HG03095 (cell line): ENCODE results near the gene ZFAND2B.
A peak's percentile ranks its signal among the peaks of the same experiment; 100 is the strongest.
"Not testable (repeated sequence)": the region's sequence is repeated elsewhere in the genome, so short reads cannot be mapped to it uniquely, and the experiment has no call there.

Source experiments
- ATAC-seq: cut with Tn5 transposase; IDR thresholded peaks from one replicate; pipeline ENCODE4 v1.9.1; 2021; ENCODE audit warnings: moderate library complexity; ENCODE audit not compliant: unreplicated experiment

The ZFAND2B gene

DNA sequence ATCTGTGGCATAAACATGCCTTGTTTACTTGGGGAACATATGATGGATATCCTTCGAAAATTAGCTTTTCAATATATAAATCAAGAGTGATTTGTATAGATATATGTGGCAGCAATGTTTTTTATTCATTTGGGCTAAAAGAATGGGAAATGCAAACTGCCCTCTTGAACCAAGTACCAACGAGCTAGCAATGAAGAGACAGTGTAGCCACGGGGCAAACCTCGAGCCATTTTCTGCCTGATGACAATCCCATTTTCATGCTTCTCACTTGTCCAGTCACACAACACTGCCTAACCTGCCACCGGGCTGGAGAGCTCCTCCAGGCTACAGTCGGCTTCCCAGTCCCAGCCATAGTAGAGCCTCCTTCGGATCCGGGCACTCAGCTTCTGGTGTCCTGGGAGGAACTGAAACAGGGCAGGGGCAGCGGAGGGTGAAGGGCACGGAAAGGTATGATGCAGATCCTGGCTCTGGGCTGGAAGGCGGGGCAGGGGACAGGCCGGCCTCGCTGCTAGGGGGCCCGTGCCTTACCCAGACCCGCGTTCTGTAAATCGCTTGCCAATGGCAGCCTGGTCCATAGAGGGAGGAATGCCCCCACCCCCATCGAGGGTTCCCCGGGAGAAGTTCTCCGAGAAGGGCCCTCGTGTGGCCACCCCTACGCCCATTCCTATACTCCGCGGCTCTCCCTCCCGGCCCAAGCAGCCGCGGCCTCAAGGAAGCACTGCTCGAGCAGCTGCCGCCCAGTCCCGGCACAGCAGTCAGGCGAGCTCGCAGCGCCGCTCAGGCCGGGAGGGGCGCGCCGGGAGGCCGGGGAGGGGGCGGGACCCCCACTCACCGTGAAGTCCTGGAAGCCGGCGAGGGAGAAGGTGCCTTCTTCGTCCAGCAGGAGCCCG lies 30.4 kb upstream of the ZFAND2B start:
- ATAC-seq, result peak; percentile 19

- ATAC-seq, result peak; percentile 63
Measured at GRCh38 chr2:219176818-219177551, 29.6 kb upstream of the ZFAND2B start, which contains the start of gene CNPPD1. Gene CNPPD1 (minus strand): TSS chr2:219176925. CDS start chr2:219176828, 97 bp downstream.

DNA sequence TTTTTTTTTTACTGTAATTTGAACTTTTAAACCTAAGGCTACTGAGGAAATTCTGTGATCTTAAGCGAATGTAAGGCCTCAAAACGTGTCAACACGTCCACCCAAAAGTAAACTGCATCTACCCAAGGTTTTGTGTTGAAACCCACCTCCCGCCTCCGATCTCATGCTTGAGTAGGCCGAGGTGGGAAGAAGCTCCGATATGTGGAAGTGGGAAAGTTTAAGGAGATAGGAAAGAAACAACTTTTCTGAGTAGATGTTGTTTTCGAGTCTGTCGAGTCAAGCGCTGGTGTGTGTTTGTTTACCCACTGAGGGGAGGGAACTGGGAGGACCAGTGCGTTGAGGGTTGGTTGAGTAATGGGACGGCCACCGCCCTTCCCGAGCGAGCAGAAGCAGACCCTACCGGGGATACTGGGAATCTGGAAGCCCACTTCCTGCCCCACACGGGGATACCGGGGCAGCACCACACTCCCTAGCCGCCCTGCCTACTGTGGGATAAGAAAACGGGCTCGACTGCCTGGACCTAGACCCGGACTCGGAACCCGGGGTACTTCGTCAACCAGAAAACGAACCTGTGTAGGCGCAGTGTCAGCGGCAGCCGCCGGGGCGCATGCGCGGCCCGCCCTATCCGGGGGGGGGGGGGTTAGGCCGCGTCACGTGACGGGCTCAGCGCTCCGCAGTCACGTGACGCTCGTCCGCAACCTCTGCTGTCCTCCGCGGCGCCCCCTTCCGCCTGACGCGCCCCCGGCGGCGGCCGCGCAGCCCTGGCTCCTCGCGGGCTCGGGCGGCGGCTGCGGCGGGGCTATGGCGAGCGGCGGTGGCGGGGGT lies 28.8 kb upstream of the ZFAND2B start, which contains the start of gene RETREG2:
Gene RETREG2, plus strand, starts transcription at position 724 of the 825 bp plus-strand sequence. Its CDS starts 78 bp downstream, at position 802.
- ATAC-seq, result peak; percentile 37

DNA sequence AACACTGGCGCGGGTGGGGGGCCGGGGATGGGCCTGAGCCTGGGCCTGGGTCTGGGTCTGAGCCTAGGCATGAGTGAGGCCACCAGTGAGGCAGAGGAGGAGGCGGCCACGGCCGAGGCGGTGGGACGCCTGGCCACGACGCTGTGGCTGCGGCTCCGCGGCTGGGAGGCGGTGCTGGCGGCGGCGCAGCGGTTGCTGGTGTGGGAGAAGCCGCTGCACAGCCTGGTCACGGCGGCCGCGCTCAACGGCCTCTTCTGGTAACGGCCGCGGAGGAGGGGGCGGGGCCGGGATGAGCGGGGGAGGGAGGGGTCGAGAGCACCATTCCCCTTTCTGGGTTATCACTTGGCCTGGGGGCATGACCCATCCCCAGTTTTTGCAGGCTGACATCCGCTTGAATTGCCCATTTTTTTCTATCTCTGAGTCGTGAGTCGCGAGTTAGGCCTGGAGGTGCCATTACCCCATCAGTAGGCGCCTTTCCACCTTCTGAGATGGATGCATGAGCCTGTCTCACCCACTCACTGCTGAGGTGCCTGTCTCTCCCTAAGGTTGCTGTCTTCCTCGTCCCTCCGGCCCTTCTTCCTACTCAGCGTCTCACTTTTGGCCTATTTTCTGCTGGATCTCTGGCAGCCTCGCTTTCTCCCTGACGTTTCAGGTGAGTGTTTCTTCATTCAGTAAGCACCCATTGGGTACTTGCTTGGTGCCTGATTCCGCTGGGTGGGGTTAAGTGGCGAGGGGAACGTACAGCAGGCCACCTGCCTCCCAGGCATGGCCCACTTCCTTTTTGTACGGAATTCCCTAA lies 28.0 kb upstream of the ZFAND2B start:
- ATAC-seq, result peak; percentile 17

GRCh38 chr2:219179601-219180465 lies 26.7 kb upstream of the ZFAND2B start:
- no peak for ATAC-seq

- ATAC-seq, result no peak
Measured at GRCh38 chr2:219180961-219181360, 25.6 kb upstream of the ZFAND2B start.

DNA sequence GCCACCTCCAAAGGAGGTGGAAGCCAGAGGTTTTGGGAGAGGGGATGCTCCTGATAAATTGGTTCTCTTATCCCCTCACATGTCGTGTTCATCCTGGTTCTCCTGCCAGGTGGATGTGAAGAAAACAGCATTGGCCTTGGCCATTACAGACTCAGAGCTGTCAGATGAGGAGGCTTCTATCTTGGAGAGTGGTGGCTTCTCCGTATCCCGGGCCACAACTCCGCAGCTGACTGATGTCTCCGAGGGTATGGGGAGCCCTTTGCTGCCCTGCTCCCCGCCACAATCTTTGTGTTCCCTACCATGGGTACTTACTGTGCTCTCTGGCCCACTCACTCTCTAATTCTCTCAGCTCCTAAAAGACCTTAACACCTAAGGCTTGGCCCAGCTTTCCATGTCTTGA lies 25.1 kb upstream of the ZFAND2B start:
- no peak for ATAC-seq

DNA sequence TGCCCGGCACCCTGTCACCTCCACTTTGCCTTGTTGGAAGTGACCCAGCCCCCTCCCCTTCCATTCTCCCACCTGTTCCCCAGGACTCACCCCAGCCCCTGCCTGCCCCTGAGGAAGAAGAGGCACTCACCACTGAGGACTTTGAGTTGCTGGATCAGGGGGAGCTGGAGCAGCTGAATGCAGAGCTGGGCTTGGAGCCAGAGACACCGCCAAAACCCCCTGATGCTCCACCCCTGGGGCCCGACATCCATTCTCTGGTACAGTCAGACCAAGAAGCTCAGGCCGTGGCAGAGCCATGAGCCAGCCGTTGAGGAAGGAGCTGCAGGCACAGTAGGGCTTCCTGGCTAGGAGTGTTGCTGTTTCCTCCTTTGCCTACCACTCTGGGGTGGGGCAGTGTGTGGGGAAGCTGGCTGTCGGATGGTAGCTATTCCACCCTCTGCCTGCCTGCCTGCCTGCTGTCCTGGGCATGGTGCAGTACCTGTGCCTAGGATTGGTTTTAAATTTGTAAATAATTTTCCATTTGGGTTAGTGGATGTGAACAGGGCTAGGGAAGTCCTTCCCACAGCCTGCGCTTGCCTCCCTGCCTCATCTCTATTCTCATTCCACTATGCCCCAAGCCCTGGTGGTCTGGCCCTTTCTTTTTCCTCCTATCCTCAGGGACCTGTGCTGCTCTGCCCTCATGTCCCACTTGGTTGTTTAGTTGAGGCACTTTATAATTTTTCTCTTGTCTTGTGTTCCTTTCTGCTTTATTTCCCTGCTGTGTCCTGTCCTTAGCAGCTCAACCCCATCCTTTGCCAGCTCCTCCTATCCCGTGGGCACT lies 24.0 kb upstream of the ZFAND2B start:
- no peak for ATAC-seq

GRCh38 chr2:219183151-219183772 lies 23.3 kb upstream of the ZFAND2B start:
- no peak for ATAC-seq

DNA sequence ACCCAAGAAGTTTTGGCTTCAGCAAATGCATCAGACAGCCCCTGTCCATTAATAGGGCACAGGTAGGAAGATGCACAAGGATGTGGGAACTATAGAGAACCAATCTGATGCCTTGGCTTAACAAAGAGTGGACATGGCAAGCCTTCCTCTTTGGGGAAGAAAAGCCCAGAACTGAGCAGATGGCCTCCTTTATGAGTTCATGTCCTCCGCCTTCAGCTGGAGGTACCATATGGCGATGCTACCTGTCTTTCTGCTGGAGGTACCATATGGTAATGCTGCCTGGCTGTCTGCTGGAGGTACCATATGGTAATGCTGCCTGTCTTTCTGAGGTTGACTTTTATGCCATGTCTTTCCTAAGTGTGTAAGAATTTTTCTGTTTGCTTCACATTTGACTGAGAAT lies 22.5 kb upstream of the ZFAND2B start:
- no peak for ATAC-seq

GRCh38 chr2:219186754-219187456 lies 19.7 kb upstream of the ZFAND2B start:
- no peak for ATAC-seq

DNA sequence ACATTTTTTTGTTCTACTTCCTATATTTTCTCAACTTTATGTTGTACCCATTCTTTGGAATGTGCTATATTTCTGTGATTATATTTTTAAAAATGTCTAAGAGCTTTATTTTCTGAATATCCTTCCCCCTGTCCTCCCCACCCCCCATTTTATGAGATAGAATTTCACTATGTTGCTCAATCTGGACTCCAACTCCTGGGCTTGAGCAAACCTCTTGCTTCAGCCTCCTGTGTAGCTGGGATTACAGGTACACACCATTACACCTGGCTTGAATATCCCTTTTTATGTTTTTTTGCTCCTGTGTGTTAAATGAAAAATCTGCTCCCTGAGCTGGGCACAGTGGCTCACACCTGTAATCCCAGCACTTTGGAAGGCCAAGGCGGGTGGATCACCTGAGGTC lies 9.2 kb upstream of the ZFAND2B start:
- no peak for ATAC-seq

- ATAC-seq, result no peak
Measured at GRCh38 chr2:219198974-219199373, 7.6 kb upstream of the ZFAND2B start.

GRCh38 chr2:219199470-219200211 lies 6.9 kb upstream of the ZFAND2B start:
- ATAC-seq, result no peak

- not testable (repeated sequence) for ATAC-seq
Measured at GRCh38 chr2:219200502-219201326, 5.9 kb upstream of the ZFAND2B start.

DNA sequence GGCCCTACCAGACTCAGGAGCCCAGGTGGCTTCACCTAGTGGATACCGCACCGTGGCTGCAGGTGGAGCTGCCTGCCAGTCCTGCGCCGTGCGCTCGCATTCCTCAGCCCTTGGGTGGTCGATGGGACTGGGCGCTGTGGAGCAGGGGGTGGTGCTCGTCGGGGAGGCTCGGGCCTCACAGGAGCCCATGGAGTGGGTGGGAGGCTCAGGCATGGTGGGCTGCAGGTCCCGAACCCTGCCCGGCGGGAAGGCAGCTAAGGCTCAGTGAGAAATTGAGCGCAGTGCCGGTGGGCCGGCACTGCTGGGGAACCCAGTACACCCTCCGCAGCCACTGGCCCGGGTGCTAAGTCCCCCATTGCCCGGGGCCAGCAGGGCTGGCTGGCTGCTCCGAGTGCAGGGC lies 5.3 kb upstream of the ZFAND2B start:
- ATAC-seq, result not testable (repeated sequence)
